Measurements from ENCODE around the gene CFI. TPM values are rescaled to one million over a fixed set of nuclear protein-coding genes. Genes with fewer than 3 reads are reported as not detected.
A peak's percentile ranks its signal among the peaks of the same experiment; 100 is the strongest.

The CFI gene
- total and polyA plus RNA-seq, 9 of the 15 experiments (the other 6 are each of a cell fraction or from before 2014, with no cell fraction given): 0.30 to 8.4 (median 0.95) TPM

- TF ChIP-seq RBM25 (IDR thresholded peaks at IDR 0.05; ENCODE audit: low read depth, low read length, severe bottlenecking): no peak
- TF ChIP-seq IRF1 (CRISPR knock-in tag; IDR thresholded peaks at IDR 0.05; ENCODE audit: borderline replicate concordance): no peak
- TF ChIP-seq KAT8 (IDR thresholded peaks at IDR 0.05; ENCODE audit: low read depth): no peak
- no peak for TF ChIP-seq RHOXF2B (CRISPR knock-in tag; conservative IDR thresholded peaks at IDR 0.05)
- TF ChIP-seq E2F1 (CRISPR knock-in tag; IDR thresholded peaks at IDR 0.05): peak; percentile 71; the same call in 1 of the 2 replicates
- no peak for TF ChIP-seq SNAPC5 (CRISPR knock-in tag; IDR thresholded peaks at IDR 0.05)
- TF ChIP-seq RAD51 (IDR thresholded peaks at IDR 0.05; ENCODE audit: borderline replicate concordance, low read depth): peak; percentile 50; the same call in 1 of the 2 replicates
- no peak for TF ChIP-seq PCBP1 (IDR thresholded peaks at IDR 0.05; ENCODE audit: low read depth, low read length, poor library complexity, severe bottlenecking)
- no peak for TF ChIP-seq ZBTB26 (CRISPR knock-in tag; IDR thresholded peaks at IDR 0.05)
- TF ChIP-seq ZMIZ1 (IDR thresholded peaks at IDR 0.05; ENCODE audit: low read depth in 2 of 2, low read length in 2 of 2): no peak
- TF ChIP-seq CBX8 (IDR thresholded peaks at IDR 0.05; ENCODE audit: borderline replicate concordance, extremely low read depth, low read depth, low read length, poor library complexity, severe bottlenecking): no peak
- TF ChIP-seq PHTF2 (CRISPR knock-in tag; IDR thresholded peaks at IDR 0.05): no peak
- TF ChIP-seq ETS1 (conservative IDR thresholded peaks at IDR 0.05; ENCODE audit: control insufficient read depth, low read depth, low read length): no peak; the same call in 1 of the 2 replicates
- TF ChIP-seq GATAD2A (IDR thresholded peaks at IDR 0.05): no peak
- TF ChIP-seq NR2F6 (CRISPR knock-in tag; IDR thresholded peaks at IDR 0.05): no peak
- no peak for TF ChIP-seq ZSCAN32 (CRISPR knock-in tag; IDR thresholded peaks at IDR 0.05)
- TF ChIP-seq HMG20A (CRISPR knock-in tag; conservative IDR thresholded peaks at IDR 0.05): no peak
- no peak for TF ChIP-seq NFE2 (IDR thresholded peaks at IDR 0.05; ENCODE audit: low read depth)
- TF ChIP-seq ZFPM2 (CRISPR knock-in tag; IDR thresholded peaks at IDR 0.05): no peak
Observed at GRCh38 chr4:109815151-109816081, 13.6 kb upstream of the CFI start, which contains the start of gene GAR1 (continued).

Measured in K562 (cell line).